ENCODE results near the gene NDRG3.
"Not testable (repeated sequence)": the region's sequence is repeated elsewhere in the genome, so short reads cannot be mapped to it uniquely, and the experiment has no call there.

Gene NDRG3

GRCh38 chr20:36758276-36758675, 12.4 kb upstream of the NDRG3 start:
- no peak for DNase-seq

- DNase-seq, result no peak
These were observed 10.6 kb upstream of the NDRG3 start for GRCh38 chr20:36756496-36756895.

GRCh38 chr20:36754656-36755222, 8.8 kb upstream of the NDRG3 start:
- DNase-seq, result peak; percentile 71

GRCh38 chr20:36752582-36752981, 6.7 kb upstream of the NDRG3 start:
- DNase-seq, result no peak

- DNase-seq, result no peak
These were observed 510 bp downstream of the NDRG3 start for GRCh38 chr20:36745234-36745926.

GRCh38 chr20:36744764-36745191, 1.1 kb downstream of the NDRG3 start:
- no peak for DNase-seq

GRCh38 chr20:36744243-36744642, 1.6 kb downstream of the NDRG3 start:
- DNase-seq, result no peak

GRCh38 chr20:36742558-36742957, 3.3 kb downstream of the NDRG3 start:
- no peak for DNase-seq

GRCh38 chr20:36741072-36741471, 4.8 kb downstream of the NDRG3 start:
- no peak for DNase-seq

GRCh38 chr20:36737183-36737499, 8.7 kb downstream of the NDRG3 start:
- DNase-seq, result no peak

GRCh38 chr20:36736451-36737182, 9.3 kb downstream of the NDRG3 start:
- DNase-seq, result no peak

GRCh38 chr20:36732456-36732855, 13.4 kb downstream of the NDRG3 start:
- DNase-seq, result no peak

GRCh38 chr20:36728986-36729385, 16.9 kb downstream of the NDRG3 start:
- DNase-seq, result no peak

GRCh38 chr20:36726168-36726567, 19.7 kb downstream of the NDRG3 start:
- no peak for DNase-seq

- DNase-seq, result no peak
These were observed 25.4 kb downstream of the NDRG3 start for GRCh38 chr20:36720510-36720909.

- peak; percentile 58 for DNase-seq
These were observed 28.2 kb downstream of the NDRG3 start for GRCh38 chr20:36717657-36718056.

GRCh38 chr20:36717021-36717420, 28.9 kb downstream of the NDRG3 start:
- no peak for DNase-seq

GRCh38 chr20:36712775-36713174, 33.1 kb downstream of the NDRG3 start:
- DNase-seq, result no peak

GRCh38 chr20:36709126-36709525, 36.8 kb downstream of the NDRG3 start:
- DNase-seq, result no peak

- no peak for DNase-seq
These were observed 42.4 kb downstream of the NDRG3 start for GRCh38 chr20:36703530-36703929.

GRCh38 chr20:36700438-36700837, 45.5 kb downstream of the NDRG3 start:
- no peak for DNase-seq

GRCh38 chr20:36695467-36695866, 50.4 kb downstream of the NDRG3 start:
- not testable (repeated sequence) for DNase-seq

- no peak for DNase-seq
These were observed 57.3 kb downstream of the NDRG3 start for GRCh38 chr20:36688630-36689029.

- no peak for DNase-seq
These were observed 58.0 kb downstream of the NDRG3 start for GRCh38 chr20:36687850-36688249.

All from midbrain (tissue), 1 donor.